ENCODE results near the gene MAP2K6.

GRCh38 chr17:69535016-69535570 lies 120.6 kb downstream of the MAP2K6 start:
- TF ChIP-seq EZH2phosphoT487 (IDR thresholded peaks at IDR 0.05; ENCODE audit: insufficient read depth, low read depth) (no peak), EZH2 (IDR thresholded peaks at IDR 0.05; ENCODE audit: insufficient read depth, poor library complexity, severe bottlenecking) (no peak)
